ENCODE data around the gene ITIH4. TPM values are rescaled to one million over a fixed set of nuclear protein-coding genes. Genes with fewer than 3 reads are reported as not detected.

The ITIH4 gene
- total and polyA plus RNA-seq, 11 donors: 0.76 to 11.2 (median 4.2) TPM

GRCh38 chr3:52824037-52824436, 6.4 kb downstream of the ITIH4 start:
- Histone ChIP-seq H3K36me3 (peaks cover 0 to 29% (median 6%) of the 10 kb centered on the region in 9 donors), H3K4me1 (no peaks in the 10 kb centered on the region), H3K27ac (no peak overlapping the region), H3K27me3 (no peaks in the 10 kb centered on the region), H3K4me3 (no peak overlapping the region), H3K9me3 (no peaks in the 10 kb centered on the region)
- ATAC-seq: no peak
- 88 to 95% (median 90%) methylated on average over 4 to 10 of the region's 10 CpGs for WGBS, 4 donors
- TF ChIP-seq POLR2A (IDR thresholded peaks at IDR 0.05): no peak
- TF ChIP-seq CTCF (IDR thresholded peaks at IDR 0.05): no peak
- intact Hi-C loops (cut with DNase I): no loop called here
- no peak for DNase-seq

- ATAC-seq: no peak
- H3K27ac ChIP-seq: no peak overlapping the region
- no peaks in the 10 kb centered on the region for H3K27me3 ChIP-seq
- TF ChIP-seq POLR2A (IDR thresholded peaks at IDR 0.05) (no peak), CTCF (IDR thresholded peaks at IDR 0.05) (no peak)
- no peaks in the 10 kb centered on the region for H3K9me3 ChIP-seq
- WGBS, 4 donors: 84 to 96% (median 93%) methylated on average over 5 of the region's 5 CpGs
- H3K4me1 ChIP-seq: no peaks in the 10 kb centered on the region
- peaks cover 0 to 29% (median 6%) of the 10 kb centered on the region in 9 donors for H3K36me3 ChIP-seq
- no peak for DNase-seq
- no peak overlapping the region for H3K4me3 ChIP-seq
- intact Hi-C loops (cut with DNase I): no loop called here
Measured at GRCh38 chr3:52822363-52822762, 8.1 kb downstream of the ITIH4 start.

- Histone ChIP-seq H3K4me1 (no peaks in the 10 kb centered on the region), H3K9me3 (no peaks in the 10 kb centered on the region), H3K27ac (no peak overlapping the region), H3K36me3 (peaks cover 0 to 24% (median 6%) of the 10 kb centered on the region in 9 donors), H3K4me3 (no peak overlapping the region), H3K27me3 (no peaks in the 10 kb centered on the region)
- WGBS, 4 donors: 64 to 85% (median 69%) methylated on average over 8 to 11 of the region's 11 CpGs
- DNase-seq (no peak), ATAC-seq (peak in 1 of 4 donors; percentile 27)
- TF ChIP-seq CTCF (IDR thresholded peaks at IDR 0.05) (peak in 11 of 12 donors; percentile 10 to 46 (median 24)), POLR2A (IDR thresholded peaks at IDR 0.05) (no peak)
- intact Hi-C loops (cut with DNase I): no loop called here
Measured at GRCh38 chr3:52820736-52821135, 9.7 kb downstream of the ITIH4 start.

GRCh38 chr3:52819936-52820335, 10.5 kb downstream of the ITIH4 start:
- WGBS, 4 donors: 67 to 90% (median 85%) methylated on average over 2 of the region's 2 CpGs
- Histone ChIP-seq H3K4me1 (no peaks in the 10 kb centered on the region), H3K27ac (no peak overlapping the region), H3K36me3 (peaks cover 0 to 24% (median 6%) of the 10 kb centered on the region in 9 donors), H3K27me3 (no peaks in the 10 kb centered on the region), H3K4me3 (no peak overlapping the region), H3K9me3 (no peaks in the 10 kb centered on the region)
- DNase-seq: no peak
- no peak for TF ChIP-seq CTCF (IDR thresholded peaks at IDR 0.05)
- TF ChIP-seq POLR2A (IDR thresholded peaks at IDR 0.05): no peak
- no peak for ATAC-seq
- intact Hi-C loops (cut with DNase I): no loop called here

Measured in heart left ventricle (tissue), 16 donors.